Fibroblast of skin of left biceps (primary cell): Measurements from ENCODE around the gene PHACTR3.
A peak's percentile ranks its signal among the peaks of the same experiment; 100 is the strongest.

Experiments used
- DNase-seq, 2 experiments: peaks; one replicate each; pipeline ENCODE4 v3.0.0-alpha.2; 2013; ENCODE audit warnings: low read depth in 2 of 2

The PHACTR3 gene

DNA sequence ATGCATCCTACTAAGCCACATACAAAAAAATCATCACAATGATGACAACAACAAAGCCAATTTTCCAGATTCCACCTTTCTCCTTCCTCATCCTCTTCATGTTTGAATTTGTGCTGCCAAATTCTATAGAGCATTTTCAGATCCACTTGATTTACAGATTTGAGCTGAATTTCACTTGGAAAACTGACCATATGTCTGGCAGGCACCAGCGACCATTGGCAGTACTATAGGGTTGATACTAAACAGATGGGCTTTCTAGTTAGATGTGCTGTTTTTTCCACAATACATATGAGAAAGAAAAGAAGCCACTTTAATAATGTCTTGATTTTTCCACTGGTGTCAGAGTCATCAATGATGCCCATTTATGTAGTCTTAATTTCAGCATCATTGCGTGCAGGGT, 127.0 kb downstream of the PHACTR3 start:
- no peak for DNase-seq

DNA sequence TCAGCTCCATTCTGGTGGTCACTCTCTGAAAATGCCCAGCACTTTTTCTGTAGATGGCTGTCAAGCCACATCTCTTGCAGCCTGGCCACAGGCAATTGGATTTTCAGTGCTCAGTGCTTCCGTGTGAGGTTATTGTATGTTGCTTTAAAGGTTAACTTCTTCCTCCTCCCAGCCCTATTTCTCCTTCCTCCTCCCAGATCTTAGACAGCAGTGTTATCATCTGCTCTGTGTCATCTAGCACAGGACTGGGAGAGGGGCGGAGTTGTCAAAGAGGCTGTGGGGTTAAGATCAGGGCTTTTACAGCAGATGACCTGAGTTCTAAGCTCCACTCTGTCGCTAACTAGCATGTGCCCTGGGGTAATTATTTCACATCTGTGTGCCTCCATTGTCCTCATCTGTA, 129.0 kb downstream of the PHACTR3 start:
- DNase-seq = no peak

DNA sequence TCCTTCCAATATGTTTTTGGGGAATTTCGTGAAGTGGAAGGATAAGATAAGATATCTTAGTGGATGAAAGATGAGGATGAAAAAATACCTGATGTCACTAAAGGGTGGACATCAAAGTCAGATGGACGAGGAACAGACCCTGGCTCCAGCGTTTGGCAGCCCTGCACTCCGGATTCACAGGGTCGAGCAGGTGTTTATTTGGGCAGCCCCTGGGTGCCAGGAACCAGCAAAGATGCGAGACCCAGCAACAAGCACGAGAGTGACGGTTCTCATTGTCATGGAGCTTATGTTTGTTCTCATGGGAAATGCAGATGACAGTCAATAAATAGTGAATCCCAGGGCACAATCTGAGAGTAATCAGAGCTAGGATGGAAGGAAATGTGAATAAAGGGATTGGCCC, 131.1 kb downstream of the PHACTR3 start:
- no peak for DNase-seq

DNA sequence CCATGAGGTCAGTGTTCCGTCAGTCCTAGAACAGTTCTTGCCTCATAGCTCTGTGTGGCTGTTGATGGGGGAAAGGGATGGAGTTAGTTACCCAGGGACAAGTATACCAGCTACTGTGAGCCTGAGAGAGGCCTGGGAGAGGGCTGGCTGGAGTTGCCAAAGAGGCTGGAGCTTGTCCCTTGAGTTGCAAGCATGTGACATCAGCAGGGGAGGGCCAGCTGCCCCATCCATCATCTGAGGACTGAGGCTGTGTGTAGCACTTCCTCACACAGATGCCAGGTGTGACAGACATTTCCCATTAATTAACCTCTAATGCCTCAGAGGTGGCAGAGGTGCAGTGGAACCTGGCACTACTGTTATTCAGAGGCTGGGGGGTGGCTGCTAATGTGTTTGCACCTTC, 131.6 kb downstream of the PHACTR3 start:
- DNase-seq = no peak

DNA sequence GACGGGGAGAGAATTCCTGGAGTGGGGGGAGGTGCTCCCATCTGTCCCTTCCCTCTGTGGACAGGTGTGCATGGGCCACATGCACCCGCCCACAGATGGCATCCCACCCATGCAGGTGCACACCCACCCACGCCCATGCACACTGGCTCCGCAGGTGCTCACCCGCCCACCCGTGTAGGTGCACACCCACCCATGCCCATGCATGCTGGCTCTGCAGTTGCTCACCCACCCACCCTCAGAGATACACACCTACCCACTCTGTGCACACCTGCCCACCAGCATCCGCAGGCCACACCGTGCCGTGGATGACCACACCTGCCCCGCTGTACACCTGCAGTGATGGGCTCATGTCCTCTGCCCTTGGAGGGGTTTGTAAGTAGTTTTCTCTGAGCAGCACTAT, 132.0 kb downstream of the PHACTR3 start:
- DNase-seq = no peak

DNA sequence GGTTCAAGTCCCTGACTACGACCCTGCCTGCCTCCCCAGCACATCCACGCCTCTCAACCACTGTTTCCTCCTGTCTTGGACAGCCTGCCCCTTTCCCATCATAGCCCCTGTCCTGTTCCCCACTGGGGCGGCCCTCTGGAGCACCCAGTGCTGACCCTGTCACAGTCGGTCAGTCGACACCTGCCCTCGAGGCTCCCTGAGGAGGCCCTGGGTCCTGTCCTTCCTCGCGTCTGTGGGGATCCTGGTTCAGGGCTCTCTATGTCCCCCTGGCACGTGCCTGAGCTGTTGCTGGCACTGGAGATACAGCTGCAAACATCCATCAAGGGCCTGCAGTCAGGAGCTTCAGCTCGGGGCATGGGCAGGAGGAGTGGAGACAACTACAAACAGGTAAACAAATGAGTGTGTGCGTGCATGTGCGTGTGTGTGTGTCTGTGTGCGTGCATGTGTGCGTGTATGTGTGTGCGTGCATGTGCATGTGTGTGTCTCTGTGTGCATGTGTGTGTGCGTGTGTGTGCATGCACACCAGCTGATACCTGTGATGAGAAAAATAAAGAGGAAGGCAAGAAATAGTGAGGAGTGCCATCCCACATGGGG, 132.8 kb downstream of the PHACTR3 start:
- DNase-seq = no peak

DNA sequence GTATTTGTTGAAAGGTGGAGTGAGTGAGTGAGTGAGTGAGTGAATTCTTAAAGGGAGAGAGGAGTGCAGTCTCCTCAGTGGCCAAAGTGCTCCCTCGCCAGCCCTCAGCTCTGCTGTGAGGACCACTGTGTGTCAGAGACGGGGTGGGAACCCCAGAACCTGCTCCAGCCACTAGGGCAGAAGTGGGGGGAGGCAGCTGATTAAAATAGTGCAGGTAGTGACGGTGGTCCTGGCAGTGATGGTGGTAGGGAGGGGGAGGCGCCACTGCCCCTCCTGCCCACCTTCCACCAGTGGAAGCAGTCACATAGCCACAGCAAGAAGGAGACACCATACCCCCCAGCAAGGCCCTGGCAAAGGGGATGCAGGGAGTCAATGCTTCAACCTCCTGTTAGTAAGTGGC, 133.5 kb downstream of the PHACTR3 start:
- no peak for DNase-seq

DNA sequence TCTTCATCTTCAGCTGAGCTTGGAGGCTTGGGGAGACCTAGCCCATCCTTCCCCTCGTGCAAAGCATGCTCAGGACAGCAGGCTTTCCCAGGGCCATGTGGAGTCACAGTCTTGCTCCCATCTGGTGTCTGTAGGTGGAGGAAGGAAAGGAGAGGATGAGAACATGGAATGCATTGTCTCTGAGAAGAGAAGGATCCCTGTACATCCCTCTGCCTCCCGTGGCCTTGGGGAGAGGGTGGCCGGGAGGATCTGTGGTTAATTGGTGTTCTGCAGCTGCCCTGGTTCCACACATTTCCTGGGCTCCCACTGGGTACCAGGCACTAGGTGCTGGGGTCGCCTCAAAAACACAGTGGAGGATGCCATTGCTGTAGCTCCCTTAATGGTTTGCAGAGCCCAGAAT, 134.5 kb downstream of the PHACTR3 start:
- no peak for DNase-seq

DNA sequence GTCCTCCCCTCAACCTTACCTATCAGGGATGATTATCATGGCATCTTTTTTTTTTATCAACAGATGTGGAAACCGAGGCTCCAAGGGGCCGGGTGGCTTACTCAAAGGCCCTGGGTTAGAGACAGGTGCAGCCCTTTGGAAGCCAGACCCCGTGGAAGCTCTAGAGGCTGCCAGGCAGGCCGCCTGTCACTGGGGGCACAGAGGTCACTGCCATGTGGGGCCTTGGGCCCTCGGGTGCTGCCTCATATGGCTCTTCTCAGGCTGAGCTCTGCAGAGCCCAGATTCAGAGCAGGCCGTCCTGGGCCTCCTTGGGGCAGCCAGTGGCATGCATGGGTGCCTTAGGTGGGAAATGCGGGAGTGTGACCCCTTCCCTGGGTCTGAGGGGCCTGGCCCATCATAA, 136.3 kb downstream of the PHACTR3 start:
- no peak for DNase-seq

DNA sequence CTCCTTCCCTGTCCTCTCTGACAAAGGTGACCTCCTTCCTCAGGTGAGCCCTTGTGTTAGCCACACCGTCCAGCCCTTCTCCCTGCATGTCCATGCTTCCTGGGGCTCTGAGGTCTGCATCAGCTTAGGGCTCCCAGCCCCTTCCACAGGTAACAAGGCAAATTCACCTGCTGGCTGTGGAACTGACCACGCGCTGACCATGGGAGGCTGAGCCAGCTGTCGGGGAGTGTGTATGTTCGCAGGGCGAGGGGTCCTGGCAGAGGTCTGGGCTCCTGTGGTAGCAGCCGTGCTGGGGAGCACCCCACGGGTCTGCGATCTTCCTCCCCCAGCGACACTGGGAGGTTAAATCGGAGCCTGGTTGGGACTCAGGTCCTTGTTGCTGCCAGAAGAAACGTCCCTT, 136.7 kb downstream of the PHACTR3 start:
- DNase-seq = no peak

DNA sequence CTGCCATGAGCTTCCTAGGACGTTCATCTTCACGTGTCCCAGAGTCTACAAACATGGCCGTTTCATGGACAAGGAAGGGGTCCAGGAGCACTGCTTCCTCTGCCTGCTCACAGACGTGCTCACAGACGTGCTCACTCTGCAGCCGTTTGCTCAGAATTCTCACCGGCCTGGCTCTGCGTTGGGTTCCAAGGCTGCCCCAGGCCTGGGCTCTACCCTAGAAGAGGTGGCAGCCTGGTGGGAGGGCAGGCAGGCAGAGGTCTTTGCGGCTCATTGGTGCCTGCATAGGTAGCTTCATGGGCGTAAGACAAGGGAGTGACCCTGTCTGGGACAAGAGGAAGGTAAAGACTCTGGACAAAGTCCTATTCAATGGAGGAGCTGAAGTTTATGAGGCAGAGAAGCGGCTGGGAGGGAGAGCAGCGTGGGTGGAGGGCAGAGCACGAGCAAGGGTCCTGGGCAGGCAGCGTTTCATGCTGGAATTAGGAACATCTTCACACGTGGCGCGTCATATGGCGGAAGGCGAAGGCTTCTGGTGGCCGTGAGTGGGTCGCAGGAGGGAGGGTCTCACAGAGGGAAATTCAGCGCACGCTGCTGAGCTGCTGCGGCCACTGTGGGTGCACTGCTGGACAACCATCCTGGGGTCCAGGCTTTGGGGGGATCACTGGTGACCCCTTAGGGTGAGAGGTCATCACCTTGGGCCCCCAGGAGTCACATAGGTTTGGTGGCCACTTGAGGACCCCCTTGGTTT, 138.2 kb downstream of the PHACTR3 start:
- DNase-seq = no peak

DNA sequence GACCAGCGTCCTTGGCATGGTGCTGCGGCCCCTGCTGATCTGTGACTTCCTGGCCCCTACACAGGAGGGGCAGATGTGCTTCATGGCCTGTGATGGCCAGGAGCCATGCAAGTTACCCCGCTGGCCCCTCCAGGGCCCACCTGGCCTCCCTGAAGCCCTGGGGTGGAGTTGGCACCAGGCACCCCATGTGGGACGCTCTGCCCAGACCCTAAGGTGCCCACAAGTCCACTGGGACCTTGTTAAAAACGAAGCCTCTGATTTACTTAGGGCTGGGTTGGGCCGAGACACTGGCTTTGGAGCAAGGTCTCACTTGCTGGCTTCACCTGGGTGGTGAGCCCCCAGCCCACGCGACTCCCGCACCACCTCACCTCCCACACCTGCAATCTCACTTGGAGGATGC, 139.0 kb downstream of the PHACTR3 start:
- no peak for DNase-seq

DNA sequence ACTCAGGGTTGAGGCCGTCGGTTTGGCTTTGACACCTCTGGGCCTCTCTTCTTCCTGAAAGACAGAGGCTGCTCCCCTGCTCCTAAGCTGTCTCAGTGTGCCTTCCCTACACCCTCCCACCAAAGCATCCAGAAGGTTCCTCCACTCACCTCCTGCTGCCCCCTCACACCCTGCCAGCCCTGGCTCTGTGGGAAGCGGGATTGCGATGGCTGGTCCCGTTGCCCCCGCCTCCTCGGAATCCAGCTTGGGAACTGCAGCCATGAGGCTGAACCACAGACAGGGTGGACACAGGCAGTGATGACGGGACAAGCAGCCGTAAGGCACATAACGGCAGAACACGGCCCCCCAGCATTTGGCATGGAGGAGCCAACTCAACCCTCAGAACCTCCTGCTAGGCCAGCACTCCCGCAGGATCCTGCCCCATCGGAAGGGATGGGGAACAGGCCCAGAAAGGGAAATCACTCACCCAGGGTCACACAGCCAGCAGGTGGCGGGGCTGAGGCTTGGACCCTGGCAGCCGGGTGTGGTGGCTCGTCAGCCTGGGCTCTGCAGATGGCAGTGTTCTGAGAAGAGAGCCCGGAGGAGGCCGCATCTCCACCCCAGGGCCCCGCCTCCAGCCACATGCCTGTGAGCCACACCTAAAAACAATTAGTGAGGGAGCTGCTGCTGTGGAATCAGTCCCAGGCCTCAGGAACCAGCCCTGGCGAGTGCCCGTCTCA, 139.6 kb downstream of the PHACTR3 start:
- DNase-seq = no peak

DNA sequence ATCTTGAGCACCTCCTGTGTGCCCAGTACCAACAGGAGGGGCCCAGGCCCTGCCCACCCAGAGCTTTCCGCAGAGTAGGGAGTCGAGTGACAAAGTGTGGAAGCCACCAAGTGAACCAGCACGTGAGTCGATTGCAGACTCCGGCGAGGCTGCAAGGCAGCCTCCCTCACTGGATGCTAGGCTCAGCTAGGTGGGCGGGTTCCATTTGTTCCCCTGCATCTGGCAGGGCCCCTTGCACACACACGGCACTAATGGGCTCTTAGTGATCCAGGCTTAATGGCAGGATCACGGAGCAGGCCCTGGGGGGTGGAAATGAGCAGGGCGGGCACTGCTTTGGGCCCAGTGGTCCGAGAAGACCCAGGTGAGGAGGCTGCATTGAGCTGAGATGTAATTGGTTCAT, 140.4 kb downstream of the PHACTR3 start:
- no peak for DNase-seq

DNA sequence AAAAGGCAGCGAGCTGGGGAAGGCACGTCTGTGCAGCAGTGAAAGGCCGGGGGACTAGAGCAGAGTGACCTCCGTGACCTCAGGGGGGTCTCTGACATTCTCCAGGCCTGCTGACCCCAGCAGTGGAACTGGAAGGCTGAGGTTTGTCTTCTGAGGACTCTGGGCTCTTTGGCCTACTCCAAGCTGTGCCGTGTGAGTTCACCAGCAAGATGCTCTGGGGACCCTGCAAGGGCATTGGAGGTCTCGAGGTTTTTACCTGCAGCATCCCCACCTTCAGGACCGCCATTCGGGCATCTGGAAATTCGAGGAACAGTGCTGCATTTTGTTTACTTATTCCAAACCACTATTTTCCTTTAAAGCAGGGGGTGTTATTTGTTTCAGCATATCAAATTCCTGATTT, 140.9 kb downstream of the PHACTR3 start:
- DNase-seq = no peak

DNA sequence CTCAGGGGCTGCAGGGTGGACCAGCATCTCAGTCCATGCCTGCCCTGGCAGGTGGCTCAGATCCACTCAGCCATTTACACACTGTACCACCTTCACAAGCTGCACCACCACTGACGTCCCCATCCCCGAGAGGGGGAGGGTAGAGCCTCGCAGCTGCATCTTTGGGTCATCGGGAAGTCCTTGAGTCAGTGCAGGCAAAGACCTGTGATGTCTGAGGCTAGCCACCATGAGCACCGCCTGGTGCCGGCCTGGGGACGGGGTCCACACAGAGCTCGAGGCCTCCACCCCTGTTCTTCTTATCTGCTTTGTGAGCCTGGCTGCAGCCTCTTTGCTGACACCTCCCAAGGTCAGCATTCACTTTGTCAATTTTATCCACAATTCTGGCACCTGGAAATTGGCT, 141.4 kb downstream of the PHACTR3 start:
- no peak for DNase-seq

DNA sequence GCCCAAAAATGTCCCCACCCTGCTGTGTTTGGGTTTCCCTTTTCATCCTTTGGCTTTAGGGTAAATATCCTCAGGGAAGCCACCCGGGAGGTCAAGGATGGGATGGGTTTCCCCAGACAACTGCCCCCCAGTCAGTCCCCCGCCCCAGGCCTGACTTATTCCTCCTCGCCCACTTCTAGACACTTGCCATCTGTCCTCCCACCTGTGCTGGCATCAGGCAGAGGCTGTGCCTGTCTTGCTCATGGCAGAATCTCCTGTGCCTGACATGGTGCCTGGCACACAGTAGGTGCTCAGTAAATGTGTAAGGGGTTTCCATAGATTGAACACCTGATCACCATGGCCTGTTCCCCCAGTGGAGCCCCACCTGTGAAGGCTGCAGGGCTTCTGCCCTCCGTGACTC, 141.8 kb downstream of the PHACTR3 start:
- DNase-seq = no peak

DNA sequence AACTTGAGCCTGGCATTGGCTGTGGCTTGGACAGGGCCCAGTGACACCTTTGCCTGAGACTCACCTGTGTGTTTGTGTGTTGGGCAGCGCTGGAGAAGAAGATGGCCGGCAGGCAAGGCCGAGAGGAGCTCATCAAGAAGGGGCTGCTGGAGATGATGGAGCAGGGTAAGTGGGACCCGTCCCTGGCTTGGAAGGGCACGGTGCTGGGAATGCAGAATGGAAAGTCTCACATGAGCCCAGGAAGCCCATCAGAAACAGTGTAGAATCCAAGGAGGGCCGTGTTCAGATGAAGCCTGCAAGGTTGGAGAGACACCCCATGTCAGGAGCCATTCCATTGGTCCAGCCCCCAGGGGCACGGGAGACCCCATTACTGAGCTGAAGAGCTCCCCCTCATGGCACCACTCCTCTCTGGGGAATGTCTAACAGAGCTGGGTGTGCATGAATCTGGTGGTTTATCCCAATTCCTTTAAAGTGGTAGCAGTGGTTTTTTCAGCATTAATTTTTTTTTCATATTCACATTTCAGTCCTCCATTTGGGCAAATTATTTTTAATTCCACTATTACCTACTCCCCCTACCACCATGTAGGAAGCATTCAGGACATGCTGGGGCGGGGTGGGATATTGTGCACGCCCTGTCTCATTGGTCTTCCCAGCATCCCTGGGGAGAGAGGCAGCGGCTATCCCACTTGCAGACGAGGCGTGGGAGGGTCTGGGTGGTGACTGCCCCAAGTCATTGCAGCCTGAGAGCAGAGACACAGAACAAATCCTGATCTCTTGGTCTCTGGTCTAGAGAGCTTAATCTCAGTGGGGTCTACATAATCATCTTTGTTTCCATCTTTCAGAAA, 143.6 kb downstream of the PHACTR3 start:
- DNase-seq = no peak

DNA sequence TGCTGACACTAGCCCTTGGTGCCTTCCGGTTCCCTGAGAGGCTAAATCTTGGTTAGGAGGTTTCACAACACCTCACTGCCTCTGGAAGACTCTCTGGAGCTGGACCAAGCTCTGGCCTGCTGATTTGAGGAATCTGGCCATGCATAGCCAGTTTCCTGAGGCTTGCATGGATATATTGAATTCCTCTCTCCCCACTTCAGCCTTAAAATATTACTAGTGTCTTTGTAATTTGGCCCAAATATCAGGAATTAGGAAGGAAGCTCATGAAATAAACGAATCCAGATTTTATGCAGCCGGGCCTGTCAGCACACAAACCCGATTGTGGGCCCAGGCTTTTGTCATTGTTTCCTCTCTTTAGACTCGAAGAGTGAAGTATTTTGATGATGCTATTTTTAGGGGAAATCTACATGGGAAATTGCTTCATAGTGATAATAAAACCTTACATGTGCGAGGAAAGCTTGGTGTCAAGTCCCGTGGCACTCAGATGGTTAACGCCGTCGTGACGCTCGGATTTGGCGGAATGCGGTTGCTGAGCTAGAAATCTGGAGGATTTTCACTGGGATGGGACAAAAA, 144.4 kb downstream of the PHACTR3 start:
- DNase-seq = peak; percentile 96 to 97

DNA sequence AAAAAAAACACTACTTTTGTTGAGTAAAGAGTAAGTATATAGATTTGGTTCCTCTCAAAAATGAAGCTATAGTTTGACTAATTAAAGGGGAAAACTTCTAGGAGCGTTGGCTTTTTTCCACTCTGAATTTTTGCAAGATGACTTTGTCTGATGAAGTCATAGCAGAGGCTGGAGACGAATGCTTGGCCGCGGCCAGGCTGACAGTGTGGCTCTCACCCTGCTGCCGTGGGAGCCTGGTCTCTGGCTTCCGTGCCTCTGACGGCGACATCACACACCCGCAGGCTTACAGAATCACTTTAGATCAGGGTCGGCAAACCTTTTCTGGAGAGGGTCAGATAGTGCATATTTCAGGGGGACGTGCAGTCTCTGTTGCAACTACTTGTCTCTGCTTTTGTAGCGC, 145.0 kb downstream of the PHACTR3 start:
- DNase-seq = peak; percentile 57 to 62

DNA sequence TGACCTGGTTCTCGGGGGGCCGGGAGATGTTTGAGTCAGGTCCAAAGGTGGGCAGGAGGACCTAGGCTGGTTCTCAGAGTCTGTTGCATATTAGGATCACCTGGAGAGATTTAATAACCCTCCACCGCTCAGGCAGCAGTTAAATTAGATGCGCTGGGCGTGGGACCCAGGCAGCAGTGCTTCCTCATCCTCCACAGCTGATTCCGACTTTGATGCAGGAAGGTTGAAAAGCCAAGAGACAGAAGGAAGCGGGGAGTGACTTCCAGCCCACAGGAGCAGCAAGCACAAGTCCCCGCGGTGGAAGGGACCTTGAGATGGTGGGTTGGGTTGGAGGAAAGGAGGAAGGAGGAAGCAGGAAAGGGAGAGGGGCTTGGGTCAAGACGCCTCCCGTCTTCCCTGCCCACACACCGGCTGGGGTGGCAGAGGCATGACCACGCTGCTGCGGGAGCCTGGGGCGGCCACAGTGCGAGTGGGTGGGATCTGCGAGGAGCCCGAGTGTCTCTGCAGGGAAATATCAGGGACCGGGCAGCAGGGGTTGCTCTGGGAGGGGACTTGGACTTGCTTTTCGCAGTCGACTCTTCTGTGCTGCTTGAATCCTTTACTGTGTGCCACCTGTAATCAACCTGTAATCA, 146.0 kb downstream of the PHACTR3 start:
- no peak for DNase-seq
